ENCODE measurements around the gene NHSL2.
A peak's percentile ranks its signal among the peaks of the same experiment; 100 is the strongest.

NHSL2 gene

DNA sequence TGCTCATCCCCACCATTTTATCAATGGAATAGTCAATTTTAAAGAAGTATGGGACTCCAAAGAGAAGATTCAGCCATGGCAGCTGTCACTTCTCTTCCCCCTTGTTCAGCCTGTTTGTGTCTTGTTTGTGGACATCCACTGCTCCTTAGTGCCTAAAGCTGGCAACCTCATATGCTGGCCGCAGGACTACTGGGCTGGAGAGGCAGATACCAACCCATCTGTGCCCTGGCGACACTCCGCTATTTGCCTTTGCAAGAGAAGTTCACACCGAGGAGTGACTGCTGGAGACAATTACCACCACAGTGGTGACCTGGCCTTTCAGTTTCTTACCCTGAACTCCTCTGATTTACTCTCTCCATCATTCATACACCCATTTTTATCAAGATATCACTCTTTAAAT is 64.3 kb downstream of the NHSL2 start:
- no peaks in the 10 kb centered on the region for H3K4me1 ChIP-seq (ENCODE audit: control extremely low read depth in 1 of 4, control insufficient read depth in 4 of 4, insufficient read depth in 4 of 4, low read length in 3 of 4)
- no peak overlapping the region for H3K4me3 ChIP-seq (ENCODE audit: control insufficient read depth in 1 of 7, extremely low read depth in 1 of 7, insufficient read depth in 4 of 7, low read depth in 2 of 7, low read length in 6 of 7)
- no peaks in the 10 kb centered on the region for H3K9me3 ChIP-seq (ENCODE audit: control extremely low read depth in 1 of 5, control insufficient read depth in 4 of 5, insufficient read depth in 2 of 5, low read depth in 1 of 5, low read length in 4 of 5)
- H3K27ac ChIP-seq (ENCODE audit: insufficient read depth in 1 of 2, low read depth in 1 of 2, low read length in 2 of 2, poor library complexity in 1 of 2, severe bottlenecking in 2 of 2) = no peak overlapping the region
- POLR2A ChIA-PET = no interaction called here
- WGBS (ENCODE audit: insufficient coverage) = 75% methylated on average over 4 of the region's 4 CpGs
- no peaks in the 10 kb centered on the region for H3K36me3 ChIP-seq (ENCODE audit: control insufficient read depth in 4 of 4, insufficient read depth in 4 of 4, low read length in 3 of 4)
- DNase-seq = no peak
- peaks cover 0 to 17% (median 0%) of the 10 kb centered on the region in 5 experiments for H3K27me3 ChIP-seq (replicated peaks in 2 of 5; ENCODE audit: control insufficient read depth in 4 of 5, insufficient read depth in 5 of 5, low read length in 4 of 5)
- CTCF ChIA-PET = no interaction called here

DNA sequence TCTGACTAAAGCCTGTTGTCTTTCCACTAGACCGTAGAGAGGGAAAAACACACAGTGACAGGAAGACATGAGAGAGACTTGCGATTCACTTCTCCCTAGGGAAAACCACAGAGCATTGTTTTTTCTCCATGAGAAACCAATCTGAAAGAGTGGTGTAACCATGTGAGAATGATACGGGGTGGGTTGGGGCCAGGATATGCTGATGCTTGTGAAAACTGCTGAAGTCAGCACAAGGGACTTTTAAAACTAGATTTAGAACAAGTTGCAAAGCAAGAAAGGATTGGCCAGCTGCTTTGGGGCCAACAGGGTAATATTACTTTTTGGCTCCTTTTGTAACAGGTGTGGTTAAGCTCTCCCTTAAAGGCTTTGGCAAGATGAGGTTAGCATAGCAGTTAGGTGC is 66.1 kb downstream of the NHSL2 start:
- H3K4me1 ChIP-seq (ENCODE audit: control extremely low read depth in 1 of 4, control insufficient read depth in 4 of 4, insufficient read depth in 4 of 4, low read length in 3 of 4) = no peaks in the 10 kb centered on the region
- no peak overlapping the region for H3K4me3 ChIP-seq (ENCODE audit: control insufficient read depth in 1 of 7, extremely low read depth in 1 of 7, insufficient read depth in 4 of 7, low read depth in 2 of 7, low read length in 6 of 7)
- peaks cover 0 to 17% (median 0%) of the 10 kb centered on the region in 5 experiments for H3K27me3 ChIP-seq (replicated peaks in 2 of 5; ENCODE audit: control insufficient read depth in 4 of 5, insufficient read depth in 5 of 5, low read length in 4 of 5)
- DNase-seq = no peak
- ChIA-PET CTCF (interaction anchor here (1.0 kb wide), 1 partner anchor 10 kb away, joined by 3 read pairs; no protein-coding TSS in a partner anchor), POLR2A (no interaction called here)
- 52% methylated on average over 2 of the region's 3 CpGs for WGBS (ENCODE audit: insufficient coverage)
- H3K9me3 ChIP-seq (ENCODE audit: control extremely low read depth in 1 of 5, control insufficient read depth in 4 of 5, insufficient read depth in 2 of 5, low read depth in 1 of 5, low read length in 4 of 5) = no peaks in the 10 kb centered on the region
- no peaks in the 10 kb centered on the region for H3K36me3 ChIP-seq (ENCODE audit: control insufficient read depth in 4 of 4, insufficient read depth in 4 of 4, low read length in 3 of 4)
- no peak overlapping the region for H3K27ac ChIP-seq (ENCODE audit: insufficient read depth in 1 of 2, low read depth in 1 of 2, low read length in 2 of 2, poor library complexity in 1 of 2, severe bottlenecking in 2 of 2)

GRCh38 chrX:71978164-71978563 is 67.5 kb downstream of the NHSL2 start:
- peaks cover 0 to 2% (median 0%) of the 10 kb centered on the region in 5 experiments for H3K9me3 ChIP-seq (ENCODE audit: control extremely low read depth in 1 of 5, control insufficient read depth in 4 of 5, insufficient read depth in 2 of 5, low read depth in 1 of 5, low read length in 4 of 5)
- peaks cover 0 to 17% (median 0%) of the 10 kb centered on the region in 5 experiments for H3K27me3 ChIP-seq (replicated peaks in 2 of 5; ENCODE audit: control insufficient read depth in 4 of 5, insufficient read depth in 5 of 5, low read length in 4 of 5)
- WGBS (ENCODE audit: insufficient coverage) = 89% methylated on average over 1 of the region's 3 CpGs
- no peak overlapping the region for H3K4me3 ChIP-seq (ENCODE audit: control insufficient read depth in 1 of 7, extremely low read depth in 1 of 7, insufficient read depth in 4 of 7, low read depth in 2 of 7, low read length in 6 of 7)
- ChIA-PET CTCF (no interaction called here), POLR2A (no interaction called here)
- H3K4me1 ChIP-seq (ENCODE audit: control extremely low read depth in 1 of 4, control insufficient read depth in 4 of 4, insufficient read depth in 4 of 4, low read length in 3 of 4) = no peaks in the 10 kb centered on the region
- no peak for DNase-seq
- no peaks in the 10 kb centered on the region for H3K36me3 ChIP-seq (ENCODE audit: control insufficient read depth in 4 of 4, insufficient read depth in 4 of 4, low read length in 3 of 4)
- H3K27ac ChIP-seq (ENCODE audit: insufficient read depth in 1 of 2, low read depth in 1 of 2, low read length in 2 of 2, poor library complexity in 1 of 2, severe bottlenecking in 2 of 2) = no peak overlapping the region

- peaks cover 0 to 13% (median 2%) of the 10 kb centered on the region in 4 experiments for H3K4me1 ChIP-seq (ENCODE audit: control extremely low read depth in 1 of 4, control insufficient read depth in 4 of 4, insufficient read depth in 4 of 4, low read length in 3 of 4)
- no peak overlapping the region for H3K4me3 ChIP-seq (ENCODE audit: control insufficient read depth in 1 of 7, extremely low read depth in 1 of 7, insufficient read depth in 4 of 7, low read depth in 2 of 7, low read length in 6 of 7)
- WGBS (ENCODE audit: insufficient coverage) = 68% methylated on average over 9 of the region's 9 CpGs
- CTCF ChIA-PET = no interaction called here
- no peaks in the 10 kb centered on the region for H3K36me3 ChIP-seq (ENCODE audit: control insufficient read depth in 4 of 4, insufficient read depth in 4 of 4, low read length in 3 of 4)
- no peak overlapping the region for H3K27ac ChIP-seq (ENCODE audit: insufficient read depth in 1 of 2, low read depth in 1 of 2, low read length in 2 of 2, poor library complexity in 1 of 2, severe bottlenecking in 2 of 2)
- no peaks in the 10 kb centered on the region for H3K9me3 ChIP-seq (ENCODE audit: control extremely low read depth in 1 of 5, control insufficient read depth in 4 of 5, insufficient read depth in 2 of 5, low read depth in 1 of 5, low read length in 4 of 5)
- peaks cover 0 to 8% (median 0%) of the 10 kb centered on the region in 5 experiments for H3K27me3 ChIP-seq (replicated peaks in 2 of 5; ENCODE audit: control insufficient read depth in 4 of 5, insufficient read depth in 5 of 5, low read length in 4 of 5)
- DNase-seq = no peak
- POLR2A ChIA-PET = no interaction called here
These were observed 79.3 kb downstream of the NHSL2 start for GRCh38 chrX:71989768-71990426.

GRCh38 chrX:71990518-71990917 is 79.9 kb downstream of the NHSL2 start:
- no peak overlapping the region for H3K4me3 ChIP-seq (ENCODE audit: control insufficient read depth in 1 of 7, extremely low read depth in 1 of 7, insufficient read depth in 4 of 7, low read depth in 2 of 7, low read length in 6 of 7)
- POLR2A ChIA-PET = no interaction called here
- DNase-seq = no peak
- no peak overlapping the region for H3K27ac ChIP-seq (ENCODE audit: insufficient read depth in 1 of 2, low read depth in 1 of 2, low read length in 2 of 2, poor library complexity in 1 of 2, severe bottlenecking in 2 of 2)
- peaks cover 0 to 8% (median 0%) of the 10 kb centered on the region in 5 experiments for H3K27me3 ChIP-seq (replicated peaks in 2 of 5; ENCODE audit: control insufficient read depth in 4 of 5, insufficient read depth in 5 of 5, low read length in 4 of 5)
- WGBS (ENCODE audit: insufficient coverage) = 67% methylated on average over 1 of the region's 2 CpGs
- H3K36me3 ChIP-seq (ENCODE audit: control insufficient read depth in 4 of 4, insufficient read depth in 4 of 4, low read length in 3 of 4) = no peaks in the 10 kb centered on the region
- H3K4me1 ChIP-seq (ENCODE audit: control extremely low read depth in 1 of 4, control insufficient read depth in 4 of 4, insufficient read depth in 4 of 4, low read length in 3 of 4) = peaks cover 0 to 17% (median 2%) of the 10 kb centered on the region in 4 experiments
- H3K9me3 ChIP-seq (ENCODE audit: control extremely low read depth in 1 of 5, control insufficient read depth in 4 of 5, insufficient read depth in 2 of 5, low read depth in 1 of 5, low read length in 4 of 5) = no peaks in the 10 kb centered on the region
- CTCF ChIA-PET = no interaction called here

GRCh38 chrX:71991164-71991563 is 80.5 kb downstream of the NHSL2 start:
- CTCF ChIA-PET = no interaction called here

DNA sequence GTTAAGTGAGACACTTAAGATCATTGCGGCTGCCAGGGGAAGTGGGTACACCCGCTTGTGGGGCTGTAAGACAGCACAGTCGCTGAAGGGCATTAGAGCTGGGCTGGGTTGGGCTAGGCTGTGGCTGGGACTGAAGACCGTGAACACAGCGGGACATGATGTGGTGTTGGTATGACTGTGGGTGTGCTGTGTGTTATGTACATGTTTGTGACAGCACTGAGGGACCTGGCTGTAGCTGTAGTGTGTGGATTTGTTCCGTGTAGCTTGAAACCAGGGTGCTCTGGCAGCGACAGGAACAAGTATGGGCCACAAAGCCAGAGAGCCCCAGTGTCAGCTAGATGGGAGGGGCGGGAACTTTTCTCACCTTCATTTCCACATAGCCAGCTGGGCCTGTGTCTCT is 82.1 kb downstream of the NHSL2 start:
- peak; percentile 26 to 88 (median 85) for DNase-seq
- WGBS (ENCODE audit: insufficient coverage) = 32% methylated on average over 7 of the region's 8 CpGs
- no peak overlapping the region for H3K4me3 ChIP-seq (ENCODE audit: control insufficient read depth in 1 of 7, extremely low read depth in 1 of 7, insufficient read depth in 4 of 7, low read depth in 2 of 7, low read length in 6 of 7)
- peaks cover 0 to 10% (median 0%) of the 10 kb centered on the region in 5 experiments for H3K27me3 ChIP-seq (replicated peaks in 2 of 5; ENCODE audit: control insufficient read depth in 4 of 5, insufficient read depth in 5 of 5, low read length in 4 of 5)
- no peaks in the 10 kb centered on the region for H3K36me3 ChIP-seq (ENCODE audit: control insufficient read depth in 4 of 4, insufficient read depth in 4 of 4, low read length in 3 of 4)
- no peaks in the 10 kb centered on the region for H3K9me3 ChIP-seq (ENCODE audit: control extremely low read depth in 1 of 5, control insufficient read depth in 4 of 5, insufficient read depth in 2 of 5, low read depth in 1 of 5, low read length in 4 of 5)
- H3K27ac ChIP-seq (ENCODE audit: insufficient read depth in 1 of 2, low read depth in 1 of 2, low read length in 2 of 2, poor library complexity in 1 of 2, severe bottlenecking in 2 of 2) = no peak overlapping the region
- POLR2A ChIA-PET = no interaction called here
- H3K4me1 ChIP-seq (ENCODE audit: control extremely low read depth in 1 of 4, control insufficient read depth in 4 of 4, insufficient read depth in 4 of 4, low read length in 3 of 4) = peaks cover 0 to 17% (median 2%) of the 10 kb centered on the region in 4 experiments
- CTCF ChIA-PET = interaction anchor here (1.3 kb wide), 1 partner anchor 29 kb away, joined by 3 read pairs; no protein-coding TSS in a partner anchor

More at GRCh38 chrX:71991164-71991563, 80.5 kb downstream of the NHSL2 start:
- no peak overlapping the region for H3K27ac ChIP-seq (ENCODE audit: insufficient read depth in 1 of 2, low read depth in 1 of 2, low read length in 2 of 2, poor library complexity in 1 of 2, severe bottlenecking in 2 of 2)
- H3K4me3 ChIP-seq (ENCODE audit: control insufficient read depth in 1 of 7, extremely low read depth in 1 of 7, insufficient read depth in 4 of 7, low read depth in 2 of 7, low read length in 6 of 7) = no peak overlapping the region
- H3K27me3 ChIP-seq (replicated peaks in 2 of 5; ENCODE audit: control insufficient read depth in 4 of 5, insufficient read depth in 5 of 5, low read length in 4 of 5) = peaks cover 0 to 8% (median 0%) of the 10 kb centered on the region in 5 experiments
- DNase-seq = no peak
- 62% methylated on average over 3 of the region's 4 CpGs for WGBS (ENCODE audit: insufficient coverage)
- no peaks in the 10 kb centered on the region for H3K9me3 ChIP-seq (ENCODE audit: control extremely low read depth in 1 of 5, control insufficient read depth in 4 of 5, insufficient read depth in 2 of 5, low read depth in 1 of 5, low read length in 4 of 5)
- H3K4me1 ChIP-seq (ENCODE audit: control extremely low read depth in 1 of 4, control insufficient read depth in 4 of 4, insufficient read depth in 4 of 4, low read length in 3 of 4) = peaks cover 0 to 17% (median 2%) of the 10 kb centered on the region in 4 experiments
- POLR2A ChIA-PET = no interaction called here
- no peaks in the 10 kb centered on the region for H3K36me3 ChIP-seq (ENCODE audit: control insufficient read depth in 4 of 4, insufficient read depth in 4 of 4, low read length in 3 of 4)
